GM23248 (cell line): Measurements from ENCODE around the gene TLK1. TPM values are rescaled to one million over a fixed set of nuclear protein-coding genes. Genes with fewer than 3 reads are reported as not detected.

Experiments used
- DNase-seq: peaks from one replicate; pipeline ENCODE4 v3.0.0-alpha.2; 2015
- H2AFZ ChIP-seq: fragments of 200-600 bp; sonication (generic); 2 replicates; pipeline ENCODE4 v1.6.1; 2016; ENCODE audit warnings: antibody characterized with exemption
- H3F3A ChIP-seq: fragments of 200-600 bp; sonication (generic); 2 replicates; pipeline ENCODE4 v1.6.1; 2016; ENCODE audit warnings: mild to moderate bottlenecking, antibody characterized with exemption, mixed run types; ENCODE audit not compliant: insufficient read depth
- H3K27ac ChIP-seq: fragments of 200-600 bp; sonication (generic); 2 replicates; pipeline ENCODE4 v1.5.1; 2016; ENCODE audit warnings: mild to moderate bottlenecking
- H3K27me3 ChIP-seq: fragments of 200-600 bp; sonication (generic); replicated peaks from 2 replicates; pipeline ENCODE4 v1.6.1; 2016; ENCODE audit warnings: mild to moderate bottlenecking; ENCODE audit not compliant: insufficient read depth
- H3K36me3 ChIP-seq: fragments of 200-600 bp; sonication (generic); 2 replicates; pipeline ENCODE4 v1.6.1; 2016; ENCODE audit warnings: low read depth, mild to moderate bottlenecking
- H3K4me1 ChIP-seq: fragments of 200-600 bp; sonication (generic); 2 replicates; pipeline ENCODE4 v1.6.1; 2016; ENCODE audit warnings: mild to moderate bottlenecking; ENCODE audit not compliant: insufficient read depth
- H3K4me2 ChIP-seq: fragments of 200-600 bp; sonication (generic); one replicate; pipeline ENCODE4 v1.6.1; 2016; ENCODE audit warnings: mild to moderate bottlenecking; ENCODE audit not compliant: unreplicated experiment
- H3K4me3 ChIP-seq: fragments of 200-600 bp; sonication (generic); 2 replicates; pipeline ENCODE4 v1.5.1; 2016; ENCODE audit warnings: mild to moderate bottlenecking
- H3K79me2 ChIP-seq: fragments of 200-600 bp; sonication (generic); 2 replicates; pipeline ENCODE4 v1.6.1; 2016; ENCODE audit warnings: mild to moderate bottlenecking; ENCODE audit not compliant: insufficient read depth
- H3K9ac ChIP-seq: fragments of 200-600 bp; sonication (generic); 2 replicates; pipeline ENCODE4 v1.6.1; 2016; ENCODE audit warnings: mild to moderate bottlenecking
- H3K9me2 ChIP-seq: fragments of 200-600 bp; sonication (generic); 2 replicates; pipeline ENCODE4 v1.6.1; 2016; ENCODE audit warnings: mixed run types, mild to moderate bottlenecking, moderate library complexity; ENCODE audit not compliant: insufficient read depth
- H3K9me3 ChIP-seq: fragments of 200-600 bp; sonication (generic); one replicate; pipeline ENCODE4 v1.6.1; 2017; ENCODE audit warnings: low read depth
- H4K20me1 ChIP-seq: fragments of 200-600 bp; sonication (generic); 2 replicates; pipeline ENCODE4 v1.6.0; 2016; ENCODE audit not compliant: insufficient read depth
- EZH2 ChIP-seq: fragments of 200-600 bp; sonication (generic); IDR thresholded peaks from 2 replicates; pipeline ENCODE4 v1.6.1; 2018; ENCODE audit warnings: antibody characterized with exemption, mild to moderate bottlenecking; ENCODE audit not compliant: insufficient read depth, poor library complexity, severe bottlenecking
- EZH2phosphoT487 ChIP-seq: fragments of 200-600 bp; sonication (generic); IDR thresholded peaks from 2 replicates; pipeline ENCODE4 v1.6.1; 2018; ENCODE audit warnings: antibody characterized with exemption, moderate library complexity, mild to moderate bottlenecking, low read depth; ENCODE audit not compliant: insufficient read depth
- WGBS, 2 experiments: methylation state at CpG; one replicate each; pipeline ENCODE4 v1.1.6; 2015 to 2017; ENCODE audit warnings: low lambda C conversion rate in 2 of 2, low coverage in 1 of 2; ENCODE audit errors: missing lambda C conversion rate in 2 of 2; 5-methylcytosine and 5-hydroxymethylcytosine counted together
- in situ Hi-C: fragments of 300-500 bp; cut with MboI; formaldehyde crosslinking; loops from 2 replicates; pipeline ENCODE4 v1.15.0; 2020
- polyA plus RNA-seq: library from polyadenylated mRNA; unstranded; fragments of >200 nt; fragmentation: Nextera tagmentation; extraction: Ambion mirVana; gene quantifications from 2 replicates; pipeline ENCODE4 v1.2.1, GENCODE V29; 2016
- total RNA-seq: library from RNA; depleted of rRNA; stranded (reverse); fragments of >200 nt; shearing (Covaris generic); gene quantifications from 2 replicates; pipeline ENCODE4 v1.2.3, GENCODE V29; 2014

The TLK1 gene
- total and polyA plus RNA-seq, 2 experiments from 2014 or later: 9.6 to 25.6 TPM

DNA sequence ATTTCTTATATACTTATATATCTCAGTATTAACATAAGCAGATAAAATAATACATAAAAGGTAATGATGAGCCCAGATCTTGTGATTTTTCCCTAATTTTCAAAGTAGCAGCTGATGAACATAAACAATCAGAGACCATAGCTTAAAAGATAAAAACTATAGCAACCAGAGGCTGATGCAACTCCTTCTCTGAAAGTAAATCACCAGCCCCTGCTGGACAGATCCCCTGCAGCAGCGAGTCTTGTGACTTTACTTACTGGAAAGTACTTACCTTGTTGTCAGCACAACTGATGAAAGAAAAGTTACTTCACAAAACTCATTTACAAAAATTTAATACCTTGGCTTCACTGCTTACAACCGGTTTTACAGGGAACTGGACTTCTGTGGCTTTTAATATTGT lies 164.4 kb downstream of the TLK1 start:
- H3K9me3 ChIP-seq: no peaks in the 10 kb centered on the region
- WGBS, 2 experiments: 96 to 97% methylated on average over 2 of the region's 2 CpGs
- in situ Hi-C loops: no loop called here
- H3K4me2 ChIP-seq: no peak overlapping the region
- H3K4me3 ChIP-seq: no peak overlapping the region
- H3K9me2 ChIP-seq: no peaks in the 10 kb centered on the region
- no peak for DNase-seq
- no peaks in the 10 kb centered on the region for H3K79me2 ChIP-seq
- no peak for TF ChIP-seq EZH2phosphoT487
- no peak for TF ChIP-seq EZH2
- H3K4me1 ChIP-seq: no peaks in the 10 kb centered on the region
- no peaks in the 10 kb centered on the region for H3K27me3 ChIP-seq
- H4K20me1 ChIP-seq: no peaks in the 10 kb centered on the region
- H3K9ac ChIP-seq: no peak overlapping the region
- peaks cover 52% of the 10 kb centered on the region for H3K36me3 ChIP-seq
- H3F3A ChIP-seq: no peaks in the 10 kb centered on the region; the same call in 1 of the 2 replicates
- no peak overlapping the region for H2AFZ ChIP-seq
- H3K27ac ChIP-seq: no peak overlapping the region

DNA sequence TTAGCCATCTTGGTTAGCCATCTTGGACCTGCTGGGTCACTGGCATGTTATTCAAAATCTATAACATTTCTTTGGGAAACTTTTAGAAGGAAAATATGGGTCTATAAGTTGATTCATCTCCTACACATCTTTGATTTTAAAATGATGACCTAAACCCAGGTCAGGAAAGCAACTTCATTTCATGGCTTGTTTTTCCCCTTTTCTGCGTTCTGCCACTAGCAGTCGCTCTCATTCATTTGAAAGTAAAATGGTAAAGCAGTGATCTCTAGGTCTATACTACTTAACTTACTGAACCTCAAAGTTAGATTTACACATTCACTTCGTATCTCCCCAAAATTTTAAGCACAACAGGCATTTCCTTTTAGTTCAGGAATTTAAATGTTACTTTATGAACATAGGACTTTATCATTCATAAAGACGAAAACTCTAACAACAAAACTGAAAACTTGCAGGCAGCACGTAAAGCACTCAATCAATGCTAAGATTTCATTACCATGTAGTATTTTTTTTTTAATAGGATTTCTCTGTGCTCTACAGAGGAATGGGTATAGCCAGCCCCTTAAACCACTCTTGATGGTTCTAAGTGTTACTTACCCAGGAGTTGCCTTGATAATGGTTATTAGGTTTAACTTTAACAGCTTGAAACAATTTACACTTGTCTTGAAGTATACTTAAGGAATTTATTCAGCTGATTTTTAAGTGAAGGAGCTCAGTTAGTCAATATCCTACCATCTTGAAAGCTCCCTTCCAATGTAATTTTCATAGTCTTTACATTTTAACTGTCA lies 169.1 kb downstream of the TLK1 start:
- Histone ChIP-seq H3K9ac (no peak overlapping the region), H3K27ac (no peak overlapping the region), H3K4me1 (no peaks in the 10 kb centered on the region), H3F3A (no peaks in the 10 kb centered on the region; the same call in 1 of the 2 replicates), H3K4me2 (no peak overlapping the region), H3K27me3 (no peaks in the 10 kb centered on the region), H3K79me2 (no peaks in the 10 kb centered on the region), H2AFZ (no peak overlapping the region), H4K20me1 (no peaks in the 10 kb centered on the region), H3K9me2 (no peaks in the 10 kb centered on the region), H3K36me3 (peaks cover 43% of the 10 kb centered on the region), H3K9me3 (no peaks in the 10 kb centered on the region), H3K4me3 (no peak overlapping the region)
- WGBS, 2 experiments: 97 to 99% methylated on average over 5 of the region's 5 CpGs
- TF ChIP-seq EZH2: no peak
- no peak for TF ChIP-seq EZH2phosphoT487
- in situ Hi-C loops: no loop called here
- no peak for DNase-seq

DNA sequence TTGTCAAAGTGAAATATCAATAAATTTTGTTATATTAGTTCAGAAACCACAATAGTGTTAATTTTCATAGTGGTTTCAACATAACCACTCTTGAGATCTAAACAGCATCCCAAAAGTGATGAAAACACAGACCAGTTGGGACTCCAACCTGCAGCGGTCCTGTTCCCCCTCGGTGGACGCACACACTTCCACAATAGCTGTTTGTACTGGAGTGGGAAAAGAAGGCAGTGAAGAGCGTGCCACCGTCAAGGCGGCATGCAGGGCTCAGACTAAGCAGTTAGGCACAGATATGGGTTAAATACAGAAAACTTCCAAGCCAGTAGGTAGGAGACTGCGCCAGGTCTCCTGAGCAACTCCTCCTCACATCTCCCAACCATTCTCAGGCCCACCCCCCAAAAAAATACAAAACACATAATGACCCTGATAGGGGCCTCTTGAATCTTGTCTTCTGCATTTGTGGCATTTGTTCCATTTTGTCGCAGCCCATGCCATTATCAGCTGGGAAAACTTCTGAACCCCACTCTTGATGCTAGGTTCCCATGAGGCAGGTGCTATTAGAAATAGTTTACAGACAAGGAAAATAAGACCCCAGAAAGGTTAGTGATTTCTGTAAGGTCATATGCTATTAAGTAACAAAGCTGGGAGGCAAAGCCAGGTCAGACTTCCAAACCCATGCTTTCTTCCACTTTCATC lies 174.0 kb downstream of the TLK1 start:
- WGBS, 2 experiments: 97 to 100% methylated on average over 8 of the region's 8 CpGs

DNA sequence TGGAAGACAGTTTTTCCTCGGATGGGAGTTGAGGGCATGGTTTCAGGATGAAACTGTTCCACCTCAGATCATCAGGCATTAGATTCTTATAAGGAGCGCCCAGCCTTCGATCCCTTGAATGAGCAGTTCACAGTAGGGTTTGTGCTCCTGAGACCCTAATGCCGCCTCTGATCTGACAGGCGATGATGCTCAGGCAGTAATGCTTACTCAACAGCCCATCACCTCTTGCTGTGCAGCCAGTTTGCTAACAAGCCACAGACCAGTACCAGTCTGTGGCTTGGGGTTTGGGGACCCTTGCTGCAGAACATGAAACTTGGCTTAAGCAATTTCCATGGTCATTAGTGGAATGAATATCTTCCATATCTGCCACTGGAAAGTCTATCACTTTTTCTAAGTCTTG lies 175.3 kb downstream of the TLK1 start:
- TF ChIP-seq EZH2 (no peak), EZH2phosphoT487 (no peak)
- Histone ChIP-seq H3K9me2 (no peaks in the 10 kb centered on the region), H3K9me3 (no peaks in the 10 kb centered on the region), H3K9ac (no peak overlapping the region), H3F3A (no peaks in the 10 kb centered on the region), H3K27me3 (no peaks in the 10 kb centered on the region), H3K4me1 (no peaks in the 10 kb centered on the region), H3K79me2 (no peaks in the 10 kb centered on the region), H2AFZ (no peak overlapping the region), H3K4me2 (no peak overlapping the region), H3K36me3 (0 out of 2 replicates have a peak, but pooled peaks cover under 1% of the 10 kb centered on the region), H3K27ac (no peak overlapping the region), H4K20me1 (no peaks in the 10 kb centered on the region), H3K4me3 (no peak overlapping the region)
- in situ Hi-C loops: no loop called here
- WGBS, 2 experiments: 76 to 82% methylated on average over 5 of the region's 5 CpGs
- DNase-seq: no peak

More for the DNA sequence above, 174.0 kb downstream of the TLK1 start:
- H2AFZ ChIP-seq: no peak overlapping the region
- in situ Hi-C loops: no loop called here
- H3K9ac ChIP-seq: no peak overlapping the region
- TF ChIP-seq EZH2phosphoT487: no peak
- TF ChIP-seq EZH2: no peak
- H3K4me3 ChIP-seq: no peak overlapping the region
- no peak overlapping the region for H3K4me2 ChIP-seq
- H3F3A ChIP-seq: no peaks in the 10 kb centered on the region; the same call in 1 of the 2 replicates
- no peaks in the 10 kb centered on the region for H3K9me2 ChIP-seq
- no peaks in the 10 kb centered on the region for H4K20me1 ChIP-seq
- H3K9me3 ChIP-seq: no peaks in the 10 kb centered on the region
- no peaks in the 10 kb centered on the region for H3K79me2 ChIP-seq
- H3K36me3 ChIP-seq: 0 out of 2 replicates have a peak, but pooled peaks cover 9% of the 10 kb centered on the region
- H3K27ac ChIP-seq: no peak overlapping the region
- H3K27me3 ChIP-seq: no peaks in the 10 kb centered on the region
- no peak for DNase-seq
- H3K4me1 ChIP-seq: no peaks in the 10 kb centered on the region
